CD4-positive, alpha-beta T cell treated with Interleukin-15 for 1 hour (primary cell): Measurements from ENCODE around the gene SHROOM4.

ENCODE experiments used
- DNase-seq: peaks from one replicate; pipeline ENCODE4 v3.0.0-alpha.2; 2020

SHROOM4 gene

DNA sequence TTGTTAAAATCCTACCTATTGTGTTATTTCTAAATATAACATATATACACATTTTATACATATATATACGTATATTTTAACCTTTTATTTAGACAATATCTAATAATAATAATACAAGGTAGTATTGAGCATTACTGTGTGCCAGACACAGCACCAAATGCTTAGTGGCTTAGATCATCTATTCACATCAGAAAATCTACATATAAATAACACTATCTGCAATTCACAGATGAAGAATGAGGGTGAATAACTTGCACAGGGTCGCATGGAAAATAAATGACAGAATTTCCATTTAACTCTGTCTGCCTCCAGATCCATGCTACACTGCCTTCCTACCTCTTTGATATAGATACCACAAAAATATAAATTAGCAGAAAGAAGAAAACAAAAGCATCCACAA lies 37.7 kb downstream of the SHROOM4 start:
- no peak for DNase-seq

DNA sequence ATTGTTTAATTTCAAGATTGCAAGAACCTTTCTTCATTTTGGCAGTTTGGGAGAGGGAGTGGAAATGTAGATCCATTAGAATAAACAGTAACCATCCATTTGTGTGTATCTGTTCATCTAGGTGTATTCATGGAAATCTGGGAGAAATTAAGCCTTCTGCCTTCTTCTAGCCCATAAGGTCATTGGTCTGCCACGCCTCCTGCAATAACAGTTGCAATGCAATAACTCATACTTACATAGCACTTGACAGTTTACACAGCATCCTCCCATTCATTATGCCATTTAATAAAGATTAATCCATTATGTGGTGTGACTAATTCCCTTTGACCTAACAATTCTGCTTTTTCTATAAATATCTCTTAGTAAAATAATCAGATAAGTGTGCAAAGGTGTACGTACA lies 42.6 kb downstream of the SHROOM4 start:
- DNase-seq = no peak

DNA sequence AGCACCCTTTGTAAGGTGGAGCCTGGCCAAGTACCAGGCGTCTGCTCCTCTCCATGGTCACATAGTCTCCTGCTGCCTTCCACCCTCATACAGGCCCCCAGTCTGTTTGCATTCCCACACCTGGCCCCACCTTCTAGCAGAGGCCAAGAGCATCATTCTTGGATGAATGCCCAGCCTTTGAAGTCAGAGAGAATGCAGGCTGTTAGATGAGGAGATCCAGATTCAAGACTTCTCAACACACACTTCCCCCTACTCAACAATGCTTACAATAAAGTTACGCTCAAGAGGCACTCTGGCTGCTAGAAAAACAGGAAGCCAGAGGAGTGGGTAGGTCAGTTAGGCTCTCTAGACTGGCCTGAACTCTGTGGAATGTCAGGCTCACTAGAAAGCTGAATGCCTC lies 43.3 kb downstream of the SHROOM4 start:
- DNase-seq = no peak

DNA sequence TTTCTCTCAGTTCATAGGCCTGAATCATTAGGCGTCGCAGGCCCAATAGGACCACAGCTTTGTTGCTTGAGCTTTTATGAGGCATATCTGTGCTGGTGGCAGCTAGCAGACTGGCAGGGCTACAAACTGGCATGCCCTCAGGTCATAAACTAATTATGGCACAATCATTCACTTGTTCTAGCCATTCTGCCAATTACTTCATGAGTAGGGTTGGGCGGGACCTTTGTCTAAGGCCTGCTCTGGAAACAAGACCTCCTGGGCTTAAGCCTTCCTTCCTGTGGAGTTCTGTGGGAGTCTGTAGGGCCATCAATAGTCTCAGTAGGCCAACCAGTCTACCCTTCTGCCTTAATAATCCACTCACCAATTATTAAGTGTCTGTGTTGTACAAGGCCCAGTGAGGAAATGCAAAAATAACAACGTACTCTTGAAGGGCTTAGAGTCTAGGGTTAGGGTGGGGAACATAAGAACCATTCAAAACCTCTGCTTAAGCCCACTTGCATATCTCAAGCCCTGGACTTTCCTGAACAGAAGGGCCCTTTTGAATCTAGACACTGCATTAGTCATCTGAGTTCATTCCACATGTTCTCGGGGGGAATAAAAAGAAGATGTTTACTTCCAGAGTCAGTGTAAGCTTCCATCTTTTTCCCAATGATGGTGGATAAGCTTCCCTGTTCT lies 44.5 kb downstream of the SHROOM4 start:
- DNase-seq = no peak

DNA sequence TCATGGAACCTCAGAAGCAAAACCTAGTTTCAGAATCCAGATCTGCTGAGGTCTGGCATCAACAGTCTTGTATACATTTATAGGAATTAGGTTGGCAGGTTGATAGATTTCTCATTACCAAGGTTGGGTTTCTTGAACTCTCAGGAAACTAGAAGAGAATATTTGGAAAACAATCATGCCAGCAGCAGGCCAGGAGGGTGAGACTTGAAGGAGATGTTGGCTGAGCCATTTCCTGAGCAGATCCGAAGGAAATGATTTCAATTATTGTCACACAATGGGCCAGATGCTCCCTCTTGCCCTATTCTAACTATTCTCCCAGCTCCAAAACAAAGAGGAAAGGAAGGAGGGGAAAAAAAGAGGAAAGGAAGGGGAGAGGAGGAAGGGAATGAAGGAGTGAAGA lies 45.2 kb downstream of the SHROOM4 start:
- DNase-seq = no peak

DNA sequence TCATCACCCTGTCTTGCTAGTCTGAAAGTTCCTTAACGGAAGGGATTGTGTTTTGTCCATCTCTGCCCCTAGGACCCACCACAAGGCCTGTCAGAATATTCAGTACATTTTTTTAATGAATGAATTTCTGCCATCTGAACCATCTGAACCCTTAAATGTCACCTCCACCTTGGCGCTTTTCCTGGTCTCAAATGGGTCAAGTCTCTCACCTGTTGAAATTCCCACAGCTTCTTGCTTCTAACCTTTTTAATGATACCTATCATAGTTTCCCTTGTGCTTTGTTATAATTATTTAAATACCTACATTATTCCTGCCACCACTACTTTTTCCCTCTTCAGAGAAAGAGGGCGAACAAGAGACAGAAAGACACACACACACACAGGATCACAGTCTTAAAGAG lies 48.0 kb downstream of the SHROOM4 start:
- no peak for DNase-seq

DNA sequence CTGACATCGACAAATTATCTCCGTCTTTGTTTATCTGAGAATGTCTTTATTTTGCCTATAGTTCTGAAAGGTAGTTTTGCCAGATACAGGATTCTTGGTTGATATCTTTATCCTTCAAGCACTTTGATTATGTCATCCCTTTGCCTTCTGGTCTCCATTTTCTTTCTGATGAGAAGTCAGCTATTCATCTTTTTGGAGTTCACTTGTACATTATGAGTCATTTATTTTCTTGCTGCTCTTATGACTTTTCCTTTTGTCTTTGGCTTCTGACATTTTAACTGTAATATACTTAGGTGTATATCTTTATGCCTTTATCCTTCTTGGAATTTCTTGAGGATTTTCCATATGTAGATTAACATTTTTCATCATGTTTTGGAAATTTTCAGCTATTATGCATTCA lies 51.4 kb downstream of the SHROOM4 start:
- DNase-seq = no peak

DNA sequence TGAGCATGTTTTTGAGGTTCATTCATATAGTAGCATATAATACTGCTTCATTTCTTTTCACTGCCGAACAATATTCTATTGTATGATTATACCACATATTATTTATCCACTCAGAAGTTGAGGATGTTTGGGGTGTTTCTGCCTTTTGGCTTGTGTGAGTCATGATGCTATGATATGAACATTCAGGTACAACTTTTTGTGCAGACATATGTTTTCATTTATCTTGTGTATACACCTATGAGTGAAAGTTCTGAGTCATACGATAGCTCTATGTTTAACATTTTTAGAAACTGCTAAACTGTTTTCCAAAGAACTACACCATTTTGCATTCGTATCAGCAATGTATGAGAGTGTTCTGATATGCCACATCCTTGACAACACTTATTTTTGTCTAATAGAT lies 57.7 kb downstream of the SHROOM4 start:
- DNase-seq = no peak

DNA sequence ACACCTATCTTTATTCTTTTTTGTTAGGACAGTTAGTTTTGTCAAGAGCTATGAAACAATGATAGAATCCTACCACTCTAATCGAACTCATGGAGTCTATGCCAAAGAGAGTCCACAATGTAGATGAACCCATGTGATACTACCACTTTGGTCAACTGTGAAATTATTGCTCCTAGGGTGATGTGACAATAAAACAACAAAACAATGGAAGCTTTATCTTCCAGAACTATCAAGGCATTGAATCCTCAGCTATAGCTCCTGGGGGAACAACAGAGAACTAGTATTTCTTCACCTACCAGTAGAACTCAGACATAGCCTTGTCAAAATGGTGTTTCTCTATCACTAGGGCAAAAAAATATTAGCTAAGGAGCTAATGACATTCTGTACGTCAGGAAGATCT lies 62.9 kb downstream of the SHROOM4 start:
- no peak for DNase-seq

DNA sequence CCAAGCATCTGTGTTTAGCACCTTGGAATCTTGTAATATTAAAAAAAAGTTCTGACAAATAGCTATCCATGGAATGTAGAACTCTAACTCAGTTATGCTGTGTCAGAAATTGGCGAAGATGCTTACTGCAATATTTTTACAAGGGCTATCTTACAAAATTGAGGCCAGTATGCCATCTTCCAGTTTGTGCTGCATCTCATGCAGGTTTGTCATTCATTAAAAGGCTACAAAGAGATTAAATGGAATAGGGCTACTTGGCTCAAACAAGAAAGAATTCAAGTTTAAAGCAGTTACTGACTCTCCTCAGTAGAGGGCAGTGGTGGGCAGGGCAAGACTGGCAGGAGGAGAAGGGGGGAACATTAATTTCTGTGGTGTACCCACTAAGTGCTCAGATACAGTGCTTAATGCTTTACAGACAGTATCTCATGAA lies 66.5 kb downstream of the SHROOM4 start:
- DNase-seq = no peak

DNA sequence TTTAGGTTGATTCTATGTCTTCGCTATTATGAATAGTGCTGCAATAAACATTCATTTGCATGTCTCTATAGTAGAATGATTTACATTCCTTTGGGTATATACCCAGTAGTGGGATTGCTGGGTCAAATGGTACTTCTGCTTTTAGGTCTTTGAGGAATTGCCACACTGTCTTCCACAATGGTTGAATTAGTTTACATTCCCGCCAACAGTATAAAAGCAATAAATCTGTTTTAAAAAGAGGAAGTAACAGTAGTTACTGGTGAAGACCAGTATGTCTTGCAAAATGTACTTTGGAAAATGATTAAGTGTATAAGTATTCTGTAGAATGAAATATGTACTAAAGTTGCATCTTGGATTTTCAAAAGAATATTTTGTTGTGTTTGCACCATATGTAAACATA lies 77.3 kb downstream of the SHROOM4 start:
- DNase-seq = no peak

DNA sequence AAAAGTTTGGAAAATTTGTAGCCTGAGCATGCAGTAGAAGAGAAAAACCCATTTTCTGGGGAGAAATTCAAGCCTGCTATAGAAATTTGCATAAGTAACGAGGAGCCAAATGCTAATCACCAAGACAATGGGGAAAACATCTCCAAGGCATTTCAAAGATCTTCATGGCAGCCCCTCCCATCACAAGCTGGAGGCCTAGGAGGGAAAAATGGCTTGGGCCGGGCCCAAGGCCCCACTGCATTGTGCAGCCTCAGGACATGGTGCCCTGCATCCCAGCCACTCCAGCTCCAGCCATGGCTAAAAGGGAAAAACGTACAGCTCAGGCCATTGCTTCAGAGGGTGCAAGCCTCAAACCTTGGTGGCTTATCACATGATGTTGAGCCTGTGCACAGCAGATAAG lies 87.7 kb downstream of the SHROOM4 start:
- no peak for DNase-seq

DNA sequence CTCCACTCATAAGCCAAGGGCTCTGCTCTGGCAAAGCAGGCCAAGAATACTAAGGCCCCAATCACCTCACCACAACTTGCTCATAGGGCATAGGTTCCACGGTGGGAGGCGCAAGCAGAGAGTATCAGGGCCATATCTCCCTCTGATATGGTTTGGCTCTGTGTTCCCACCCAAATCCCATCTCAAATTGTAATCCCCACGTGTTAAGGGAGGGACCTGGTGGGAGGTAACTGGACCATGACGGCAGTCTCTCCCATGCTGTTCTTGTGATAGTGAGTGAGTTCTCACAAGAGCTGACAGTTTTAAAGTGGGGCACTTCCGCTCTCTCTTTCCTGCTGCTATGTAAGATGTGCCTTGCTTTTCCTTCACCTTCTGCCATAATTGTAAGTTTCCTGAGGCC lies 88.7 kb downstream of the SHROOM4 start:
- DNase-seq = no peak

DNA sequence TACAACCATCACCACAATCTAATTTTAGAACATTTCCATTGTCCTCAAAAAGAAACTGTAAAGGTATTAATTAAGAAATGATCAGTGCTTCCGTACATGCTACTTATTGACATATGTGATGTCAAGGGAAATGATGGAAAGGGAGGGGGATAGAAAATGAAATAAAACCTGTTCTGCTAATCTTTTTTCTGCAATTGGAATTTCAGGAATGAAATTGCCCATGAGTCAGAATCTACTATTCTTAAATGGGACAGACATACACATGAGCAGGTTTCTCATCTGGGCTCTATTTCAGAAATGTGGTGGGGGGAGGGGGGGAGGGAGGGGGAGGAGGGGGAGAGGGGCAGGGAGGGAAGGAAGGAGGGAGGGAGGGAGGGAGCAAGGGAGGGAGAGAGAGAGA lies 91.0 kb downstream of the SHROOM4 start:
- no peak for DNase-seq

DNA sequence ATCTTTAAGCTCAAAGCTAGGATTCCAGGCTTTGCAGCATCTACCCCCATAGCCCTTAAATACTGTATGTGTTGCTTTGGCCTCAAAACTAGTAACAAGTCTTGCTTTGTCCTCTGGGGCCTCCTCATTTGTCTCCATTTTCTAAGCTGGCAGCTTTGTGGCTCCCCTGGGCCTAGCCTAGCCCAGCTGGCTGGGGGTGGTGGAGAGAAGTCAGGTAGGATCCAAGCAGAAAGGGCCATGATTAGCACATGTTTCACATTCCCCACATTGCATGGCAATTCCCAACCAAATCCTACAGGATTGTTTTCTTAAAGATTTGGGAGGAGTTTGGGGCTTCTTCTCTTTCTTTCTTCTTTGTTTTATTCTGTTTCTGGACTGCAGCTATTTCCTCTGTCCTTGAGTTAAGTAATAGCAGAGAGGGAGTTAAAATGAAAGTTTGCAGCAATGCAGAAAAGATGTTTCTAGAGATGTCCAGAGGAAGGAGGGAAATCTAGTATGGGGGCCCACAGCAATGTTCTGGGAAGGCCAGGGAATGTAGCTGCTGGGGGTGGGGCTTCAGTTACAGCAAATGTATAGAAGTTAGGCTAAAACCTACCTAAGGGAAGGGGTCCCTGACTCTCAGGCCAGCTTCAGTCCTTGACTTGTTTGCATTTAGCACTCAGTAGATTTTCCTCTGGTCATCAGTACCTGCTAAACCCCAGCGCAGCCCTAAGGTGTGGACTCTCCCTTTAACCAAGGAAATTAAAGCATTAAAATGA lies 92.1 kb downstream of the SHROOM4 start:
- no peak for DNase-seq

DNA sequence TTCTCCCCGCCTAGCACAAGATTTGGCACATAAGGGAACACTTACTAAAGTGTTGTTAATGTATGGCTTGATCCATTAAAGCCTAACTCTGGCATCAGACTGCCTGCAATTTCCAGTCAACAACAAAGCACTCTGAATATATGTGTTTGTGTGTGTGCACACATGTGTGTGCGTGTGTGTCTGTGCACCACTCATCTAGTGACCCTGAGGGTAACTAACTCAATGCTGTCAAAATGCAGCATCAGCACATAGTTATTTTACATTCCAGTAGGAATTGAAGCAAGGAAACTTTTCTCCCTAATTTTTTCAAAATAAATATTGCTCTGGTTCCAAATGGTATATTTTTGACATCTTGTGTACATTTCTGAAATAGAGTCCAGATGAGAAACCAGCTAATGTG lies 94.4 kb downstream of the SHROOM4 start:
- DNase-seq = no peak

DNA sequence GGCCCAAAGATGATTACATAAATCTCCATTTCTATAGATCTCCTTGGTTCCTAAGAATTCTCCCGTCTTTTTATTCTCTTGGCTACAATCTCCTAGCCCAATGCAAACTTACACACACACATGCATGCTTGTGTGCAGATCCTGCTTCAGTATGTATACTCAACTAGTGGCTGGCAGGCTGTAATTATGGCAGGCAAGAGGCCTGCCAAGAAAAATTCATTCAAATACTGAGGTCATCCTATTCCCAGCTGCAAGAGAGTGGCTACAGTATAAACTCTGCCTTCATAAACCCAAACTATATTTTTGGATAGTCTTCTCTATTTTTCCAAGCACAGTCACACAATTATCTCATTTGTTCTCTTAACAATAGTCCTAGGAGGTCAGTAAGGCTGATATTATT lies 95.2 kb downstream of the SHROOM4 start:
- no peak for DNase-seq

DNA sequence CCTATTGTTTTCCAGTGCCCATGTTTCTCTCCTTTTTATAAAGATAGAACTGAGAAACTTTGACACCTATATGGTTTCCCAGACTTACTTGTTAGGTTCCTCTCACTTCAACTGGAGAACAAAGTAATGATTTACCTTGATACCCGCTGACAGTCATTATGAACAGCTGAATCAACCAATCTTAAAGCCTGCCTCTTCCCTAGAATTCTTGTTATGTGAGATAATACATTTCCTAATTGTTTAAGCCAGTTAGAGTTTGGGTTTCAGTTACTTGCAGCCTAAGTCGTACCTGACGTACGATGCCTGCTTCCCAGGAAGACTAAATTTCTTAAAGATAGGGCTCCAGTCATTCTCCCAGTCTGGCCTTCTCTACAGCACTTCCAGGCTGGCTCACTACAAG lies 97.3 kb downstream of the SHROOM4 start:
- DNase-seq = no peak

DNA sequence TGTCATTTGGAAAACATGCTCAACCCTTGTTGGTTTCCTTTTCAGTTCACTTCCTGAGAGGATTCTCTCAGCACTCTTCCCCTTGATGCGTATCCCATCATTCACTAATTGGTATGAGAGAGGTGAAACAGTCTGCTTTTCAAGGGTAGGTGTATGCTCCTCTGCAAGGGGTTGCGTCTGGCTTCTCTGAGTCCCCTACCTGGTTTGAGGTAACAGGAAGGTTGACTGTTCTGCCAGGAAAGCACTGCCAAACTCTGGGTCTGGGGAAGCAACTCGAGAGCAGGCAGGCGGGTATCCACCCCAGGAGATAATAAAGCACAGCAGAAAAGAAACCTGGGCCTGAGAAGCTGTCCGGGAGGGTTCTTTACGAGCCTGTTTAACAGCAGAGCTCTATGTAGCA lies 101.2 kb downstream of the SHROOM4 start:
- no peak for DNase-seq

DNA sequence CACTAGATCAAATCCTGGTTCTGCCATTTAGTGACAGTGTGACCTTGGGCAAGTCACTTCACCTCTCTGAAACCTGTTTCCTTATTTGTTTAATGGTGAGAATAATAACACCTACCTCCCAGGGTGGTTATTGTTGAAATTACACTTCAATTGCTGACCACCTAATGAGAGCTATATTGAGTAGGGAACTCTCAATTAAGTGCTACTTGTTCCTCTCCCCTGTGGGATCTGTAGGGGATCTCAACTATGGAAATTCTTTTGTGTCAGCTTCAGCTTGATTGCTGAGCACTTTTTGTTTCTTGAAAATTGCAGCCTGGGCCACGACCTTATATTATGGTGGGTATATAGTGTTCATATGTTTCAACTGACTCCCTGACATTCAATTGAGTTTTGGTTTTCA lies 102.1 kb downstream of the SHROOM4 start:
- no peak for DNase-seq

DNA sequence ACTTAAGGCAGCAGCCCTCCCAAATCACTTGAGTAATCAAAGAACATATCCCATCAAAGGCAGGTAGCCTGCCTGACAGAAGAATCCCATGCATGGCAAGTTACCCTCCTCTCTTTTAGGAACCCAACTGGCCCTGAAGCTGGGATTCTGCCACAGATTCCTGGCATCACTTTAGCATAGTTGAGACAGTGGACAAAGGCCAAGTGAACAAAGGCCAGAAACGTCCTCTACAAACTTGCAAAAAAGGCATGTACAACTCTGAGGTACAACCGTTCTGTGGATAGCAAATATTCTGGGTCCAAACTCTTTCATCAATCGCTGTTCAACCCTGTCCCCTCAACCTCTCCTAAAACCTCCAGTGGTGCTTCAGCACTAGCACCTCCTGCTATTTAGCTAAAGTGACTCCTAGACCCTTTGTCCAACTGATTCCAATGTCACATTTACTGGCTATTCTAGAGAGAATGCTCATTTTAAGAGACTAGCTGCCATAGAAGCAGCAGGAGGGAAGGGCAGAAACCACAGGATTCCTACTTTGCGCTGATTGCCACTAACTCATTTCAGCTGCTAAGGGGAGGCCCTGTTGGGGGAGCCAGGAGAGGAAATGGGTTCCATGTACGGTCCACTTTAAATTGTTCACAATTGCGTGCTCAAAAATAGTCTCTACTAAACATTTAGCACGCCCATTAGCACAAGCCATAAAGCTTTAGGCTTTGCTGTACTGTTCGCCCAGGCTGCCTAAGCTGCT lies 105.9 kb downstream of the SHROOM4 start:
- DNase-seq = no peak

DNA sequence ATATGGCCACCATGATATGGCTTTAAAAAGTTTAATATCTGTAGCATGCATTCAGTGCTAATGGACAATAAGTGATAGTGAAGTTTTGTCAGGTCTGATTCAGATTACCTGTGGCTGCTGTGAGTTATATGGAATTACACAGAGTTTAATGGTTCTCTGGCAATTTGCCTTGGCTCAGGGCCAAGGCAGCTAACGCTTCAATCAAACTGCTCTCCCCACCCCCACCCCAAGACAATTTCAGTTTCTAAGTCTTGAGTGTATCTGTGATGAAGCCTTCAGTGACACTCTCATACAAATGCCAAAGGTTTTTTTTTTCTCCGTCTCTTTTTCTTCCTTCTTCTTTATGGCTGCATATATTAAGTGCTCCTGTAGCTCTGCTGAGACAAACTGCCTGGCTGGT lies 106.6 kb downstream of the SHROOM4 start:
- DNase-seq = no peak

DNA sequence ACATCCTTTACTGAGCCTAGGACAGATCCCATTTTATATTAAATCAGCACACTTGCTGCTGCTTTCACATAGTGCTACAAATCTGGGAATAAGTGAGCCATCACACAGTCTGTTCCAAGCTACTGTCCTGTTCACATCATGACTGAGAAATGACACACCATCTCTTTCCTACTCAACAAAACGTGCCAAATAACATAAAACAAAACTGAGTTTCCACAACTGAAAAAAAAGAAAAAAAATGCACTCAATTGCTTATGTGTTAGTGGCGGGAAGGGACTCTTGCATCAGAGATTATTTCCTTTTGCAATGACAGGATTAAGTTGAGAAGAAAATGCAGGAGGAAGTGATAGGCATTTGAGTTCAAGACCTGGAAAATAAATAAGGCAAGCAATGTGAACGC lies 109.0 kb downstream of the SHROOM4 start:
- DNase-seq = no peak

DNA sequence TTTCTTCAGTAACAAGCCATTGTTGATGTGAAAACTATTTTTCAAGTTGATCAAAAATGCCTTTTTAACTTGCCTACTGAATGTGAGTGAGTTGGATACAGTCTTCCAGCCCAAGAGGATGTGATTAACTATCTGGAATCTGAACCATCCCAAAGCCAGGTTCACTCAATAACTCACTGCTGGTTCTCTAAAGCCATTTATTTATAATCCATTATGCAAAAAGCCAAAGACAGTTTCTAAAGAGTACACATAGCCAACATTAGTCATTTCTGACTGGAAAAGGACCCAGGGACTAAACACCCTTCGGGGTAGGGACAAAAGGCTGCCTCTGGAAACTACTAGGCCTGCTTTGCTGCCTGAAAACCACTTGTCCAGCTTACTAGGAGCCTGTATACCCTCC lies 109.6 kb downstream of the SHROOM4 start:
- DNase-seq = no peak
